ENCODE measurements around the gene MYL6B. TPM values are rescaled to one million over a fixed set of nuclear protein-coding genes. Genes with fewer than 3 reads are reported as not detected.

Gene MYL6B
- polyA plus RNA-seq, 1 donor (not counting 4 experiments of a cell fraction or from before 2014, with no cell fraction given) = 44.9 TPM

DNA sequence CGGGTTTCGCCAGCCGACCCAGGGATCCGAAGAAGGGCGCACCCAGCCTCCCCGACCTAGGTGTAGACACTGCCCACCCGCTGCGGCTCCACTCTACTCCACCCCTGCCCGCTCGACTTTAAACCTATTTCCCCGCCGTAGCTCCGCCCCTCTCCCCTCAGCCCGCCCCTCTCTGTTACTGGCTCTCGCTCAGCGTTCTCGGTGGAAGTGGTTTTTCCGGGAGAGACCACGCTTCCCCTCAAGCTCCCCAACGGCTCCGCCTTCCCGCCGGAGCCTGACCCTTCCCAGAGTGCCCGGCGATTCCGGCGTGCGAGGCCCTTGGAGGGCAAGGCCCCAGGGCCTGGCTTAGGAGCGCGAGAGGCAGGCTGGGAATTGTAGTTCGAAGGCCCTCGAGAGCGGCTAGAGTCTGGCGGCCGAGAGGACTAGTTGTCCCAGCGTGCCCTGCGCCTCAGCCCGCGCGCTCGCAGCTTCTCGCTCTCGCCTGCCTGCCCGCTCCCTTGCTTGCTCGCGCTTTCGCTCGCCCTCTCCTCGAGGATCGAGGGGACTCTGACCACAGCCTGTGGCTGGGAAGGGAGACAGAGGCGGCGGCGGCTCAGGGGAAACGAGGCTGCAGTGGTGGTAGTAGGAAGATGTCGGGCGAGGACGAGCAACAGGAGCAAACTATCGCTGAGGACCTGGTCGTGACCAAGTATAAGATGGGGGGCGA lies 48.1 kb upstream of the MYL6B start, which contains the start of gene PA2G4:
Gene PA2G4 (plus strand): TSS at position 451 of the 706 bp plus-strand sequence. CDS start 179 bp downstream, at position 630.
- TF ChIP-seq, protein P1, sequence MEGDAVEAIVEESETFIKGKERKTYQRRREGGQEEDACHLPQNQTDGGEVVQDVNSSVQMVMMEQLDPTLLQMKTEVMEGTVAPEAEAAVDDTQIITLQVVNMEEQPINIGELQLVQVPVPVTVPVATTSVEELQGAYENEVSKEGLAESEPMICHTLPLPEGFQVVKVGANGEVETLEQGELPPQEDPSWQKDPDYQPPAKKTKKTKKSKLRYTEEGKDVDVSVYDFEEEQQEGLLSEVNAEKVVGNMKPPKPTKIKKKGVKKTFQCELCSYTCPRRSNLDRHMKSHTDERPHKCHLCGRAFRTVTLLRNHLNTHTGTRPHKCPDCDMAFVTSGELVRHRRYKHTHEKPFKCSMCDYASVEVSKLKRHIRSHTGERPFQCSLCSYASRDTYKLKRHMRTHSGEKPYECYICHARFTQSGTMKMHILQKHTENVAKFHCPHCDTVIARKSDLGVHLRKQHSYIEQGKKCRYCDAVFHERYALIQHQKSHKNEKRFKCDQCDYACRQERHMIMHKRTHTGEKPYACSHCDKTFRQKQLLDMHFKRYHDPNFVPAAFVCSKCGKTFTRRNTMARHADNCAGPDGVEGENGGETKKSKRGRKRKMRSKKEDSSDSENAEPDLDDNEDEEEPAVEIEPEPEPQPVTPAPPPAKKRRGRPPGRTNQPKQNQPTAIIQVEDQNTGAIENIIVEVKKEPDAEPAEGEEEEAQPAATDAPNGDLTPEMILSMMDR (optimal IDR thresholded peaks at IDR 0.05 in 1 of 3, IDR thresholded peaks at IDR 0.05 in 1 of 3, conservative IDR thresholded peaks at IDR 0.05 in 1 of 3; ENCODE audit: extremely low read depth in 1 of 3, insufficient read depth in 2 of 3, low read length in 3 of 3) = no peak
- TF ChIP-seq EZH2 (IDR thresholded peaks at IDR 0.05; ENCODE audit: low read length) = no peak
- Histone ChIP-seq H2AFZ (ENCODE audit: control insufficient read depth, low read length) (peak within 1 kb of the TSS; percentile 80), H3K4me2 (ENCODE audit: control insufficient read depth, extremely low read depth, insufficient read depth, low read depth, low read length) (peak within 1 kb of the TSS; percentile 100), H3K36me3 (ENCODE audit: control insufficient read depth in 2 of 2, extremely low read depth in 1 of 2, insufficient read depth in 2 of 2, low read length in 2 of 2) (peaks cover 17 to 27% of the 10 kb centered on the region in 2 experiments), H3K9ac (ENCODE audit: control insufficient read depth, extremely low read depth, insufficient read depth, low read length) (peak within 1 kb of the TSS; percentile 95), H3K27ac (ENCODE audit: control insufficient read depth, insufficient read depth, low read length) (peak within 1 kb of the TSS; percentile 76), H3K9me3 (ENCODE audit: control insufficient read depth, low read depth, low read length) (no peaks in the 10 kb centered on the region), H3K79me2 (ENCODE audit: control insufficient read depth, insufficient read depth, low read length) (peaks cover 37% of the 10 kb centered on the region), H3K27me3 (ENCODE audit: control insufficient read depth, extremely low read depth, insufficient read depth, low read length) (no peaks in the 10 kb centered on the region), H3K9me1 (ENCODE audit: control insufficient read depth, extremely low read depth, insufficient read depth, low read length) (no peaks in the 10 kb centered on the region), H3K4me1 (ENCODE audit: control insufficient read depth, extremely low read depth, insufficient read depth, low read length) (peaks cover 21% of the 10 kb centered on the region), H3K4me3 (ENCODE audit: control insufficient read depth in 2 of 3, extremely low read depth in 1 of 3, insufficient read depth in 2 of 3, low read depth in 1 of 3, low read length in 3 of 3) (peak within 1 kb of the TSS; percentile 79 to 95 (median 93)), H4K20me1 (ENCODE audit: control insufficient read depth, extremely low read depth, insufficient read depth, low read length) (peaks cover 6% of the 10 kb centered on the region)
- DNase-seq (ENCODE audit: low read depth, low spot score) = peak; percentile 94
- dilution Hi-C loops (cut with MboI; ENCODE audit: extremely low pct_ligation_motif_present, low sequenced_read_pairs) = no loop called here
- FAIRE-seq = no peak

DNA sequence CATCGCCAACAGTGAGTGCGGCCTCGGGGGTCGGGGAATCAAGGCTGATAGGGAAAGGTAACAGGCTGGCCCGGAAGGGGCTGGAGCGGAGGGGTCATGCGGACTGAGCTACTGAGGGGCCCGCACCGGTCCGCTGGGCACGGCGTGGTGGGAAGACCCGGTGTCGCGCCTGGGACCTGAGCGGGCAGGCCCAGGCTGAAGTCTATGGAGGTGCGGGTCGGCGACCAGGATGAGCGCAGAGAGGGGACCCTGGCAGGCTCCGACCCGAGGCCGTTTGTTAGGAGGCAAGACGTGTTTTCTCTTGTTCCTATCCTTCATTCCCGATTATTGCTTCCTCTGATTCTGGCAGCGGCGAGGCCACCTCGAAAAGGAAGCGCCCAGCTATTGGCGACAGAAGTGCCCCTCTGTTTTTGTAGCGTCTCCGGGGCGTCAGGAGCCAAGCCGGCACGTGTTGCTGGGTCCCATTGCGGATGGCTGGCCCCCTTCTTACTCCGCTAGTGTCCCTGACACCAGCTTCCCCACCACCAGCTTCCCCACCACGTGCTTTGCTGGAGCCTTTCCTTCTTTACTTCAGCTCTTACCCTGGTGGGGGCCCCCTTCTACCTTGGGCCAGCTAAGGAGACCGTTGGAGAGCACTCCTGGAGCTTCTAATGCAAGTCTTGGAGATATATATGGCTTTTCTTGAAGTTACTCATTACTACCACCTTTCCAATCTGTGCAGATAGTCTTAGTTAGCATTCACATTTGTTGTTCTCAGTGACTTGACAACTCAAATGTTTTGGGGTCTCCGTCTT lies 47.4 kb upstream of the MYL6B start:
- FAIRE-seq = no peak
- H3K4me1 ChIP-seq (ENCODE audit: control insufficient read depth, extremely low read depth, insufficient read depth, low read length) = peaks cover 26% of the 10 kb centered on the region

More for the DNA sequence above, 47.4 kb upstream of the MYL6B start:
- Histone ChIP-seq H4K20me1 (ENCODE audit: control insufficient read depth, extremely low read depth, insufficient read depth, low read length) (peaks cover 6% of the 10 kb centered on the region), H3K9ac (ENCODE audit: control insufficient read depth, extremely low read depth, insufficient read depth, low read length) (peak overlapping the region; percentile 95), H3K4me2 (ENCODE audit: control insufficient read depth, extremely low read depth, insufficient read depth, low read depth, low read length) (peak overlapping the region; percentile 100), H3K79me2 (ENCODE audit: control insufficient read depth, insufficient read depth, low read length) (peaks cover 37% of the 10 kb centered on the region), H2AFZ (ENCODE audit: control insufficient read depth, low read length) (peak overlapping the region; percentile 80), H3K4me3 (ENCODE audit: control insufficient read depth in 2 of 3, extremely low read depth in 1 of 3, insufficient read depth in 2 of 3, low read depth in 1 of 3, low read length in 3 of 3) (peak overlapping the region; percentile 68 to 95 (median 93)), H3K27me3 (ENCODE audit: control insufficient read depth, extremely low read depth, insufficient read depth, low read length) (no peaks in the 10 kb centered on the region), H3K9me1 (ENCODE audit: control insufficient read depth, extremely low read depth, insufficient read depth, low read length) (no peaks in the 10 kb centered on the region), H3K36me3 (ENCODE audit: control insufficient read depth in 2 of 2, extremely low read depth in 1 of 2, insufficient read depth in 2 of 2, low read length in 2 of 2) (peaks cover 17 to 30% of the 10 kb centered on the region in 2 experiments), H3K9me3 (ENCODE audit: control insufficient read depth, low read depth, low read length) (no peaks in the 10 kb centered on the region), H3K27ac (ENCODE audit: control insufficient read depth, insufficient read depth, low read length) (peak overlapping the region; percentile 76)
- dilution Hi-C loops (cut with MboI; ENCODE audit: extremely low pct_ligation_motif_present, low sequenced_read_pairs) = no loop called here
- TF ChIP-seq, protein P1 (optimal IDR thresholded peaks at IDR 0.05 in 1 of 3, IDR thresholded peaks at IDR 0.05 in 1 of 3, conservative IDR thresholded peaks at IDR 0.05 in 1 of 3; ENCODE audit: extremely low read depth in 1 of 3, insufficient read depth in 2 of 3, low read length in 3 of 3) = peak in 1 of 3 experiments; percentile 18
- no peak for TF ChIP-seq EZH2 (IDR thresholded peaks at IDR 0.05; ENCODE audit: low read length)
- no peak for DNase-seq (ENCODE audit: low read depth, low spot score)

Data from keratinocyte (primary cell).